ENCODE results near the gene TBC1D16. TPM values are rescaled to one million over a fixed set of nuclear protein-coding genes. Genes with fewer than 3 reads are reported as not detected.

The TBC1D16 gene
- total and polyA plus RNA-seq, 4 donors = 7.3 to 48.5 (median 16.5) TPM

DNA sequence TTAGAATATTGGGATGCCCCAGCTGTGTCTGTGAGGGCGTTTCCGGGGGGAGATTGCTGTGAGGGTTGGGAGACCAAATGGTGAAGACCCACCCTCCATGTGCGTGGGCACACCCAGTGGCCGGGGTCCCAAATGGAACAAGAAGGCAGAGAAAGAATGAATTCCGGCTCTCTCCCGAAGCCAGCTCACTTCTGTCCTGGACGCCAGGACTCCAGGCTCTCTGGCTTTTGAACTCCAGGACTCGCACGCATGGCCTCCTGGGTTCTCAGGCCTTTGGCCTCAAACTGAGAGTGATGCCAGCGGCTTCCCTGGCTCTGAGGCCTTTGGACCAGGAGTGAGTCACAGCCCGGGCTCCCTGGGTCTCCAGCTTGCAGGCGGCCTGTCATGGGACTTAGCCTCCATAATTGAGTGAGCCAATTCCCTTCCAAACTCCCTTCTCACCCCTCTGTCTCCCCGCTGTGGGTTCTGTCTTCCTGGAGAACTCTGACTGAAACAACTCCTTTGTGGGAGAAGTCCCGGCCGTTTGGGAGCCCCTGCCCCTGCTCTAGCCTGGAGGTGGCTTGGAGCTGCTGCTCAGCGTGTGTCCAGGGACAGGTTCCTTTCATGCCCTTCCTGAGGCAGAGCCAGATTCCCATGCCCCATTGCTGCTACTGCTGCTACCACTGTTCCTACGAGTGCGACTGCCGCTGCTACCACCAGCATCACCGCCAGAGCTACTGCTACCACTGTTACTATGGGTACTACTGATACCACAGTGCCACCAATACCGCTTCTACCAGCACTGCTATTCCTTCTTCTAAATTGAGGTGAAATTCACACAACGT is 146.6 kb downstream of the TBC1D16 start:
- TF ChIP-seq CTCF (IDR thresholded peaks at IDR 0.05; ENCODE audit: control extremely low read depth, extremely low read depth) = no peak
- no peak for ATAC-seq (ENCODE audit: insufficient read depth, low FRiP score)
- Histone ChIP-seq H3K4me3 (no peak overlapping the region), H3K4me1 (ENCODE audit: control insufficient read depth in 5 of 5, insufficient read depth in 5 of 5, low read length in 5 of 5) (peaks cover 0 to 24% (median 0%) of the 10 kb centered on the region in 5 donors), H3K27me3 (ENCODE audit: control insufficient read depth in 3 of 3, insufficient read depth in 3 of 3, low read length in 2 of 3) (no peaks in the 10 kb centered on the region), H3K9ac (ENCODE audit: insufficient read depth in 1 of 2, low read length in 2 of 2) (no peak overlapping the region), H3K36me3 (ENCODE audit: control insufficient read depth in 4 of 4, insufficient read depth in 4 of 4, low read length in 4 of 4) (no peaks in the 10 kb centered on the region), H3K9me3 (ENCODE audit: control insufficient read depth in 4 of 4, insufficient read depth in 3 of 4, low read length in 3 of 4) (no peaks in the 10 kb centered on the region), H3K27ac (ENCODE audit: low read depth in 1 of 2, low read length in 1 of 2) (no peak overlapping the region)
- 83 to 94% methylated on average over 22 of the region's 22 CpGs for WGBS, 2 donors
- no peak for DNase-seq

DNA sequence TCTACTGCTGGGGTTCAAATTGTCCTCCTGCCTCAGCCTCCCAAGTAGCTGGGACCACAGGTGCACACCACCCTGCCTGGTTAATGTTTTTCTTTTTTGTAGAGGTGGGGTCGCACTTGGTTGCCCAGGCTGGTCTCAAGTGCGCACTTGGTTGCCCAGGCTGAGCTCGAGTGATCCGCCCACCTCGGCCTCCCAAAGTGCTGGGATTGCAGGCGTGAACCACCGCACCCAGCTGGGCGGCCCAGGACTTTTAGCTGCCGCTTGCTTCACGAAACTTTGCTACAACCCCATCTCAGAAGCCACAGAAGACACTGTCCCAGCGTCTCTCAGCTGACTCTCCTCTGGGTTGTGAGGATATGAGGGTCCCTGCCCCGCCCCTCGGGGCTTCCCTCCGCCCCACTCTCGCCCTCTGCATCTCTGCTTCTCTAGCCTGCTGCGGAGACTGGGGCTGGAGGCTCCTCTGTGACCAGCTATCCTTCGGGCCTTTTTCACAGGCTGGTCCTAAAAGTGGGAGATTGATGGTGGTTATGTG is 147.6 kb downstream of the TBC1D16 start:
- no peaks in the 10 kb centered on the region for H3K27me3 ChIP-seq (ENCODE audit: control insufficient read depth in 3 of 3, insufficient read depth in 3 of 3, low read length in 2 of 3)
- H3K36me3 ChIP-seq (ENCODE audit: control insufficient read depth in 4 of 4, insufficient read depth in 4 of 4, low read length in 4 of 4) = no peaks in the 10 kb centered on the region
- H3K27ac ChIP-seq (ENCODE audit: low read depth in 1 of 2, low read length in 1 of 2) = no peak overlapping the region
- no peak for DNase-seq
- H3K9ac ChIP-seq (ENCODE audit: insufficient read depth in 1 of 2, low read length in 2 of 2) = no peak overlapping the region
- H3K4me1 ChIP-seq (ENCODE audit: control insufficient read depth in 5 of 5, insufficient read depth in 5 of 5, low read length in 5 of 5) = peaks cover 0 to 24% (median 0%) of the 10 kb centered on the region in 5 donors
- WGBS, 2 donors = 92 to 95% methylated on average over 17 of the region's 17 CpGs
- no peak for TF ChIP-seq CTCF (IDR thresholded peaks at IDR 0.05; ENCODE audit: control extremely low read depth, extremely low read depth)
- H3K9me3 ChIP-seq (ENCODE audit: control insufficient read depth in 4 of 4, insufficient read depth in 3 of 4, low read length in 3 of 4) = no peaks in the 10 kb centered on the region
- no peak overlapping the region for H3K4me3 ChIP-seq
- ATAC-seq (ENCODE audit: insufficient read depth, low FRiP score) = no peak

GRCh38 chr17:79887451-79887991 is 148.2 kb downstream of the TBC1D16 start:
- Histone ChIP-seq H3K9ac (ENCODE audit: insufficient read depth in 1 of 2, low read length in 2 of 2) (no peak overlapping the region), H3K36me3 (ENCODE audit: control insufficient read depth in 4 of 4, insufficient read depth in 4 of 4, low read length in 4 of 4) (no peaks in the 10 kb centered on the region), H3K9me3 (ENCODE audit: control insufficient read depth in 4 of 4, insufficient read depth in 3 of 4, low read length in 3 of 4) (no peaks in the 10 kb centered on the region), H3K4me3 (no peak overlapping the region), H3K27me3 (ENCODE audit: control insufficient read depth in 3 of 3, insufficient read depth in 3 of 3, low read length in 2 of 3) (no peaks in the 10 kb centered on the region), H3K4me1 (ENCODE audit: control insufficient read depth in 5 of 5, insufficient read depth in 5 of 5, low read length in 5 of 5) (peaks cover 0 to 18% (median 0%) of the 10 kb centered on the region in 5 donors), H3K27ac (ENCODE audit: low read depth in 1 of 2, low read length in 1 of 2) (no peak overlapping the region)
- no peak for TF ChIP-seq CTCF (IDR thresholded peaks at IDR 0.05; ENCODE audit: control extremely low read depth, extremely low read depth)
- 86 to 89% methylated on average over 14 of the region's 14 CpGs for WGBS, 2 donors
- ATAC-seq (ENCODE audit: insufficient read depth, low FRiP score) (no peak), DNase-seq (no peak)

All from lung (tissue), 12 donors.